ENCODE results near the gene CYTH3.
"Not testable (repeated sequence)": the region's sequence is repeated elsewhere in the genome, so short reads cannot be mapped to it uniquely, and the experiment has no call there.

The CYTH3 gene

GRCh38 chr7:6164491-6164890 lies 107.9 kb downstream of the CYTH3 start:
- no peak for DNase-seq

- no peak for DNase-seq
Observed at GRCh38 chr7:6164010-6164409, 108.4 kb downstream of the CYTH3 start.

GRCh38 chr7:6163402-6163801 lies 109.0 kb downstream of the CYTH3 start:
- DNase-seq, result no peak

GRCh38 chr7:6162650-6163366 lies 109.6 kb downstream of the CYTH3 start:
- DNase-seq, result no peak

DNA sequence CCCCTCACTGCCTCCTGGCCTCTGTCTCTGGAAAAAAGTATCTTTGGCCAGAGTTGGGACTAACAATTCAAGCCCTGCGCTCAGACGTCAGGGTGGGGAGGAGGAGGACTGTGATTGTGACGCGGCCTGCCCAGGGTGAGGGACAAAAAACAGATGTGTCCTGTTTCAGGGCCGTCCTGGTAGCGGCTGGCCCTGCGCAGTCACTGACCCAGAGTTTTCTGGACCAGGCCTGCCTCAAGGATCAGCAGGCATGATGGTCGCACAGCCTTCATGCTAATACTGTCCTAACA lies 110.1 kb downstream of the CYTH3 start:
- no peak for DNase-seq

DNA sequence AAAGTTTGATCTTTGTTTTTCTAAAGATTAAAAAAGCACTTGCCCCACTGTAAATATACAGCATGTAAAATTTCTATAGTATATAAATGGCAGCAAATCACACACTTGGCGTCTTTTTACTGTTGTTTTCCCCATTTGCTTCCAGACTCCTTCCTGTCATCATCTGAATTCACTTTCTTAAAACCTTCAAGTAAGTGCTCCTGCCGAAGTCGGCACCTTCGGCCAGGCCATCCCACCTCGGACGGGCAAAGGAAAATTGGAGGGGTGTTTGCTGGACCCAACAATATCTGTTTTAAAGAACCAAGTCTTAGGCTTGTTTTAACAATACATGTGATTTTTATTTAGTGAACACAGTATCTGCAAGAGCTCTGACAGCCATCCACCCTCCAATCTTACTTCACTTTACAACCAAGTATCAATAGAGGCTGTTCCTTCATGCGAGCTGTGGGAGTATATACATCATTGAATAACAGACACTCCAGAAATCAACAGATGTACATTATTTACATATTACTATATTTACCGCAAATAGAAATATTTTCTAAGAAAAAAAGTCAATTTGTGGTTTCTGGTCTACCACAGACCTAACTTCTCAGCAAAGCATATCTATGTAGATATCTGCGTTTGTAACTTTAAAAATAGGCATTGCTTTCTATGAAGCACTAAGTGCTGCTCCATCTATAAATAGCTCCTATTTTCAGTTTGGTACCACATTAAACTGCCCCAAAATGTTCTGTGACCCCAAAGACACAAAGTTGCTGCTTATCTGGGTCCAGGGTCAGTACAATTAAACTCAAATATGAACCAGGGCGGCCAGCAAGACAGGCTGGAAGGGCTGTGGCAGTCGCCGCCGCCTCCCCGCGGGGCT lies 110.7 kb downstream of the CYTH3 start:
- DNase-seq, result no peak

GRCh38 chr7:6160191-6160623 lies 112.2 kb downstream of the CYTH3 start:
- DNase-seq, result no peak

DNA sequence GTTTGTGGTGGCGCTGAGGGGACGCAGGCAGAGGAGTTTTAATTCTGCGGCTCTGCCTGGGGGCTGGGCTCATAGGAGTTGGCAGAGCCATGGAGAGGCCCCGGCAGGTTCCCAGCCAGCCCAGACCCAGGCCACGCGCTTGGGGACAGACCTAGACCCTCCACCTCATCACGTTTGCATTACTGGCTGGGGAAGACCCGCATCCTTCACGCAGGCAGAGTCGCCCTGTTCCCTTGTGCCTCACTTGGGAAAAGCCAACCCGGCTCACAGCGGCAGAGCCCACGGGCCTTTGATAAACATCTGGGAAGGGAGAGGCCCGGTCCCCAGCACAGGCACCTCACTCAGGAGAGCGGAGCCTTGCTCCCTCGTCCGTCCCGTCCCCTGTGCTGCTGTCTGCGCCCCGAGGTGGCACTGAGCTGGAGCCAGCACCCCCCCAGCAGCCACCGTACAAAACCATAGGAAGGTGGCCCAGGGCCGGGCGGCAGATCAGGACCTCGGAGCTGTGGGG lies 112.8 kb downstream of the CYTH3 start:
- no peak for DNase-seq

GRCh38 chr7:6159097-6159483 lies 113.3 kb downstream of the CYTH3 start:
- DNase-seq, result no peak

- DNase-seq, result no peak
Observed at GRCh38 chr7:6158424-6159096, 113.9 kb downstream of the CYTH3 start.

- DNase-seq, result no peak
Observed at GRCh38 chr7:6157685-6158423, 114.6 kb downstream of the CYTH3 start.

GRCh38 chr7:6156734-6157133 lies 115.7 kb downstream of the CYTH3 start:
- no peak for DNase-seq

- no peak for DNase-seq
Observed at GRCh38 chr7:6155596-6155995, 116.8 kb downstream of the CYTH3 start.

GRCh38 chr7:6154542-6155404 lies 117.7 kb downstream of the CYTH3 start:
- DNase-seq, result no peak

DNA sequence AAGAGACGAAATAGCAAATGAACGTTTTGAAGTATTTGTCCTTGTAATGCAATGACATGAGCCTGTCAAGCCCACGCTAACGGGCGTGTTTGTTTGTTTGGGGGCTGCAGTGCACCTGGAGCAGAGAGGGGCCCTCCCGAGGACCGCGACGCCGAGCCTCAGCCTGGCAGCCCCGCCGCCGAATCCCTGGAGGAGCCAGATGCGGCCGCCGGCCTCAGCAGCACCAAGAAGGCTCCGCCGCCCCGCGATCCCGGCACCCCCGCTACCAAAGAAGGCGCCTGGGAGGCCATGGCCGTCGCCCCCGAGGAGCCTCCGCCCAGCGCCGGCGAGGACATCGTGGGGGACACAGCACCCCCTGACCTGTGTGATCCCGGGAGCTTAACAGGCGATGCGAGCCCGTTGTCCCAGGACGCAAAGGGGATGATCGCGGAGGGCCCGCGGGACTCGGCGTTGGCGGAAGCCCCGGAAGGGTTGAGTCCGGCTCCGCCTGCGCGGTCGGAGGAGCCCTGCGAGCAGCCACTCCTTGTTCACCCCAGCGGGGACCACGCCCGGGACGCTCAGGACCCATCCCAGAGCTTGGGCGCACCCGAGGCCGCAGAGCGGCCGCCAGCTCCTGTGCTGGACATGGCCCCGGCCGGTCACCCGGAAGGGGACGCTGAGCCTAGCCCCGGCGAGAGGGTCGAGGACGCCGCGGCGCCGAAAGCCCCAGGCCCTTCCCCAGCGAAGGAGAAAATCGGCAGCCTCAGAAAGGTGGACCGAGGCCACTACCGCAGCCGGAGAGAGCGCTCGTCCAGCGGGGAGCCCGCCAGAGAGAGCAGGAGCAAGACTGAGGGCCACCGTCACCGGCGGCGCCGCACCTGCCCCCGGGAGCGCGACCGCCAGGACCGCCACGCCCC lies 118.5 kb downstream of the CYTH3 start:
- DNase-seq, result no peak

DNA sequence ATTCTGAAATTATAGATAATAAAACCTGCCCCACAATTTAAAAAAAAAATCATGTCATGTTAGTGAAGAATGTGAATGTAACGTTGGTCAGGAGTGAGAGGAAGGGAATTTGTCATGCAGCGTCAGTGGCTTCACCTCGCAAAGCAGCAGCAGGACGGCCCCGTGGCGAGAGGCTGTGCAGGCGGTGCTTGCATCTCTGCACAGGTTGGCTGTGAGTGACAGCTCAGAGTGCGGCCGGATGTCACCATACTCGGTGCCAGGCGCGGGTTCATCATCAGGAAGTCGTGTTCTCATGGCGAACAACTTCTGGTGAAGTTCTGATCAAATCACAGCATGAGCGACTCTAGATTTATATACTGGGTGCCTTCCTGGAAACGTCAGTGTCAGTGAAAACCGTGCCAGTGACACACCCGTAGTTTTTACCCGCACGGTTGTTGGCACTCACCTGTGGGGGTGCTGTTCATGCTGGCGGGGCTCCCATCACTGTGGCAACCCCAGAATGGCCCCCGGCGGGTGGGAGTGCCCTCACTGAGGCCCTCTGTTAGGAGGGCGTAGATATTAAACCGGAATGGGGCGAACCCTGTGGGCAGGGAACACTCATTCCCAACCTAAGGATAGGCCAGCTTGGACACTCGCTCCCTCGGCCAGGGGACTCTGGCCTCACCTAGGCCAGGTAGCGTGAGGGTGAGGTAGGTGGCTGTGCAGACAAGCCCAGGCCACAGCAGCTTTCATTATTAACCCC lies 120.3 kb downstream of the CYTH3 start:
- DNase-seq, result no peak

DNA sequence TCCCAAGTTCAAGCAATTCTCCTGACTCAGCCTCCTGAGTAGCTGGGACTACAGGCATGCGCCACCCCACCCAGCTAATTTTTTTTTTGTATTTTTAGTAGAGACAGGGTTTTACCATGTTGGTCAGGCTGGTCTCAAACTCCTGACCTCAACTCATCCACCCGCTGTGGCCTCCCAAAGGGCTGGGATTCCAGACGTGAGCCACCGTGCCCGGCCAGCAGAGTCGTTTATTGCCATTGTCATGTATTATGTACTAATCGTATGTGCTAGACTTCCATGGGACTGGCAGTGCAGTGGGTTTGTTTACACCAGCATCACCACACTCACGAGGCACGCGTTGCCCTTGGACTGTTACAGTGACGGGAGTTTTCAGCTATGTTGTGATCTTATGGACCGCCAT lies 120.9 kb downstream of the CYTH3 start:
- DNase-seq, result not testable (repeated sequence)

GRCh38 chr7:6149996-6150395 lies 122.4 kb downstream of the CYTH3 start:
- no peak for DNase-seq

- DNase-seq, result peak; percentile 12
Observed at GRCh38 chr7:6148724-6149360, 123.6 kb downstream of the CYTH3 start.

DNA sequence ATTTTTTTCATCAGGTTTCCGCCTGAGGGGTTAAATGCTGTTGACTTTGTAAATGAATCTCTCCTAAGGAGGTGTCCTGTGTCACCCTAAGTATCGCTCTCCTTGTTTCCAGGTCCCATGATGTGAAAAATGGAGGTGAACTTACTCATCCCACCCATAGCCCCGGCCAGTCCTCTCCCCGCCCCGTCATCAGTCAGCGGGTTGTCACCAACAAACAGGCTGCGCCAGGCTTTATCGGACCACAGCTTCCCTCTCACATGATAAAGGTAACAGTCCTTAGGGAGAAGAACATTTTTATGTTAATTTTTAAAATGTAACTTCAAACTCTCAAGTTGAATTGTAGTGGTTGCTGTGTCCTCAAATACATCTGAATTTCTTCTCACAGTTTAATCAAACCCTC lies 124.8 kb downstream of the CYTH3 start:
- DNase-seq, result no peak

Data from activated CD4-positive, CD25-positive, alpha-beta regulatory T cell treated with anti-CD3 and anti-CD28 coated beads, Interleukin-2, amount 50 U/mL, for 72 hours (primary cell).